Iris pigment epithelial cell (primary cell): Measurements from ENCODE around the gene KRT2.
"Not testable (repeated sequence)": the region's sequence is repeated elsewhere in the genome, so short reads cannot be mapped to it uniquely, and the experiment has no call there.

Experiments
- DNase-seq: peaks from one replicate; pipeline ENCODE4 v3.0.0-alpha.2; 2011; ENCODE audit warnings: low read depth

The KRT2 gene

DNA sequence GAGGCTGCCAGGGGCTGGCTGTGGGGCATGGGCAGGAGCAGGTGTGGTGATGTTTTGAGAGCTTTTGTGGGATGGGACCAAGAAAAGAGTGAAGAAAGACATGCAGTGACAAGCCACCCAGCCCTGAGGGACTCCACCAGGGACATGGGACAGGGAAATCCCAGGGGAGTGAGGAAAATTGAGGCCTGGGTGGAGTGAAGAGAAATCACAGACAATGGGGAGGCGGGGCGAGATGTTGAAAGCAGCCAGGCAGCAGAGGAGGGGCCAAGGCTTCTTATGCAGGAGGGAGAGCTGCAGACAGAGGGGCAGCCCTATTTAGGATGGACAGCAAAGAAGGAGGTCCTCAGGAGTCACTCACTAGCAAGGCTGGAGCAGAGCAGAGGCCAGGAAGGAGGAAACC lies 32.4 kb upstream of the KRT2 start:
- DNase-seq: no peak

DNA sequence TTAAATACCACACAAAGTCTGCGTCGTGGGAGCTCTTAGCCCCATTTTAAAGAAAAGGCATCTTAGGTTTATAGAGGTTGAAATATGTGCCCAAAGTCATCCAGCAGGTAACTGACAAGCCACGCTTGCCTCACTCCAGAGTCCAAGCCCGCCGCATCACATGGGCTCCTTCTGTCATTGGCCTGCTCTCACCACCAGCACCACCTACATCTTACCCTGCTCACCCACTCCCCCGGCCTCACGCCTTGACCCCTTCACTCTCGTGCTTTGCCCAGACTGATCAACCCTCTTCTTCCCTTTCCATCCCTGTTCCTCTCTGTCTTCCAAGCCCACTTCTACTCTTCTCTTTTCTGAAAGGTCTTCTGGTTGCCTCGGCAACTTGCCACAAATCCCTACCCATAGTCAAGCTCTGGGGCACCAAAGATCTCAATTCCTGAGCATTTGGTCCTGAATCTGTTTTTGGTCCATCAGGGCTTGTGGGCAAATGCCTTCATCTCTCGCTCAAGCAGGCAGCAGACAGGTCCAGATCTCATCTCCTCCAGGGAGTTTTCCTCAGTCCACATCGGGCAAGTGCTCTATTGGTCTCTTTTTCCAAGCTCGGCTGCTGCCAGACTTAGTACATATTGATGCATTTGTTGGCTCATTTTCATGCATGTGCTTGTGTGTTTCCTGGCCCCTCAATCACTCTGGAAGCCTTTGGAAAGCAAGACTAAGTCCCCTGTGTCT lies 31.7 kb upstream of the KRT2 start:
- DNase-seq: no peak

DNA sequence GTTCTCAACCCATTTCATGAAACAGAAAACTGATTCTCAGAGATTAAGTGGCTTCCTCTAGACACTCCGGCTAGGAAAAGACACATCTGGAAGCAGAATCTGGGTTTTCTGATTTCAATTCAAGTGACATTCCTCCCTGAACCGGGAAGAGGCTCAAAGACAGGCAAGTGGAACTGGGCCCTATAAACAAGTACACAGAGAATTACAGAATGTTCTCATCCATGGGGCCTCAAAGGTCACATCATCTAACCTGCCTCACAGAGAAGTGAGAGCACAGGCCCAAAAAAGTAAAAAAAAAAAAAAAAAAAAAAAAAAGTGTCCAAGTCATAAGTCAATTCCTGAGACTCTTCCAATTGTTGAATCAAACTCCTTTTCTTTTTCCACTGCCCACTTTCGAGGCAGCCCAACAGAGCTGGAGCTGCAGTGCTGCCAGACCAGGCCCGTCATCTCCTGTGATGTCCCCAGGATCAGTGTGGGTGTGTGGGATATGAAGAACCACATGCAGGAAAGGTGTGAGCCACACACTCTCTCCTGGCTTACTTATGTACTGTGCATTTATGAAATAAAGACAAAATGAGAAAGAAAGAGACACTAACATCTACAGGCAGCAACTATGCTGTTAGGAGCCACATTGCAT lies 31.0 kb upstream of the KRT2 start:
- no peak for DNase-seq

DNA sequence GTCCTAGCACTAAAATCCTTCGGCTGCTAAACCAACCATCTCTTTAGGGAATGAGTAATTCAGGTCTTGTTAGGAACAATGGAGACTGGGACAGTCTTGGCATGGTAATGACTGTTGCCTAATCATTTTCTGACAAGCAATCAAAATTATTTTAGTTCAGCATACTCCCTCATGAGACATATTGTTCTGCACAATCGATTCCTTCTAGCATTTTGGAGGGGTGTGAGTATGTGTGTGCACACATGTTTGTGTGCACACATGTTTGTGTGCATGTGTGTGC lies 30.3 kb upstream of the KRT2 start:
- no peak for DNase-seq

DNA sequence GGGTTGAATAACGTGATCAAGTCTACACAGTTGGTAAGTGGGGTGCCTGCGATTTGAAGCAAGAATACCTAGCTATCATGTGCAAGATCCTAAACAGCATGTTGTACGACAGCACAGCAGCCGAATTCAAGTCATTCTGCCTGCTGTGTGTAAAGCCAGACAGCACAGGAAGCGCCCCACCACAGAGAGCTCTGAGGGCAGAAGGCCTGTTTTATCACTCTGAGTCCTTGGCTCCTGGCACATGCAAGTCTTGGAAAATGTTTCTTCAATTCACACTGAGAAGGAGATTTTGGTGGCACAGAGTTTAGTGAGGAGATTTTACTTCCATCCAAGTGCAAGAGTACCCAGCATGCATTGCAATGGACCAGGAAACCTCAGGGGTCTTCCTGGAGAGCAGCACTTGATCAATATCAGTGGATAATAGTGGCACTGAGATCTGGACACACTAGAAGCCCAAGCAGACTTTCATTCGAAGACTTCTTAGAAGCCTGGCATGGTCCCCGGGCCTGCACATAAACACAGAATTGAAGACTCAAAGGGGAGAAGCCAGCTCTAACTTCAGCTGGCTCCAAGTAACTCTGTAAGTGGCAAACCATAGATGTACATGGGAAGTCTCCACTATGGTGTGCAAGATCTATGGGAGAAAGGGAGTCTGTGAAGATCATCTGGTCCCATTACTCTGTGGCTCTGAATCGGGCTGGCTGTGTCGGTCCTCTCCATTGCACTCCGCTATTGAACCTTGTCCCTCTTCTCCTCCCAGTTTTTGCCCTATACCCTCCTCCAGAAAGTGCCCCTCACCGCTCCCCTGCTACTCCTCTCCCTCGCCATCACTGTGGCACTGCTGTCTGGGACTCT lies 29.7 kb upstream of the KRT2 start:
- no peak for DNase-seq

DNA sequence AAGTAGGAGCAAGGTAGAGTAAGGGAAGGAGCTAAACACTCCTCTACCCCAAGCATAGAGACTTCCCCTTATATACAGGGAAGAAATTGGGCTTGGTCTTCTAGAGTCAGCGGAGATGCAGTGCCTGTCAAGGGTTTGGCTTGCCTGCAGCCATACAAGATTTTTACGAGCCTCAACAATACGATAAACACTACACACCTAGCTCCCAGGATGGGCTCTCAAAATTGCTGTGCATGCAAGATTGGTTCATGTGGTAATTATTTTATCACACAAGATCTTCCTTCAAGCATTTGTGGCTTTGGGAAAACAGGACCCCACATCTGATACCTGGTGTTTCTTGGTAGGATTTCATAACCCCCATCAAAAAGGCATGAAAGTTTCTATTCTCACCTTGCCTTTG lies 28.4 kb upstream of the KRT2 start, which contains the start of gene KRT1:
KRT1 (minus strand) TSS at position 45 of the 400 bp plus-strand sequence. CDS start 59 bp downstream, outside the sequence.
- no peak for DNase-seq

DNA sequence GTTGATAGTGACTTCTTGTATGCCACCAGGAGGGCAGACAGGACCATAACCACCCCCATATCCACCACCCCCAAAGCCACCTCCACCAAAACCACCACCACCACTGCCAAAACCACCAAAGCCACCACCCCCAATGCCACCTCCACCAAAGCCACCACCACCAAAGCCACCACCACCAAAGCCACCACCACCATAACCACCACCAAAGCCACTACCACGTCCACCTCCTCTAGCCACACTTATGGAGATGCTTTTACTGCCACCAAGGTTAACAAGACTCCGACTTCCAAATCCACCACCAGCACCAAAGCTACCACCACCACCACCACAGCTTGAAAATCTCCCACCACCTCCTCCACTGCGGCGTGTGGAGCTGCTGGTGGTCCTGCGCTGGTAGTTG lies 27.9 kb upstream of the KRT2 start:
- DNase-seq: no peak

DNA sequence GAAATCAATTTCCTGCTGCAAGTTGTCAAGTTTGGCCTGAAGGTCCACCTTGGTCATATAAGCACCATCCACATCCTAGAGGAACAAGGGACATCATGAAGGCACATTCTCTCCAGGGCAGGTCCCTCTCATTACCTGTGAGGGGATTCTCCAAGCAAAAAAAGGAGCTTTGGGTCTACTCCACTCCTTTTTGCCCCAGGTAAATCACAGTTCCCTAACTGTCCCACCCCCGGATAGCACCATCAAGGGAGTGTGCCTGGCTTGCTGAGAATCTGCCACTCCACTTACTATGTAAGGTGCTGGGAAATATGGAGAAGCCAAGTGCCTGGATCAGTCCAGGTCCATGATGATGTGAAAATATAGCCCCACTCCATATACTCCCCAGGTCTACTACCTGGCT lies 25.7 kb upstream of the KRT2 start:
- DNase-seq: no peak

DNA sequence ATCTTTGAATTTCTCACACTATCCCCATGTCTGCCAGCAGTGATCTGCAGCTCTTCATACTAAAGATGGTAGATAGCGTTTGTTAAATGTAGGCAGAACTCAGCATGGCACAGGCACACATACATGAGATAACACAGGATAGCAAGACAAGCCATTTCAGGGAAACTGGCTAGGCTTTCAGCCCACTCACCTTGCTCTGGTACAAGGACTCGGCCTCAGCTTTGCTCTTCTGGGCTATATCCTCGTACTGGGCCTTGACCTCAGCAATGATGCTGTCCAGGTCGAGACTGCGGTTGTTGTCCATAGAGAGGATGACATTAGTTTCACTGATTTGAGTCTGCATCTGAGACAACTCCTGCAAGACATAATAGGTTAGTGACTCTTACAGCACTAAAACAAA lies 25.1 kb upstream of the KRT2 start:
- DNase-seq: no peak

DNA sequence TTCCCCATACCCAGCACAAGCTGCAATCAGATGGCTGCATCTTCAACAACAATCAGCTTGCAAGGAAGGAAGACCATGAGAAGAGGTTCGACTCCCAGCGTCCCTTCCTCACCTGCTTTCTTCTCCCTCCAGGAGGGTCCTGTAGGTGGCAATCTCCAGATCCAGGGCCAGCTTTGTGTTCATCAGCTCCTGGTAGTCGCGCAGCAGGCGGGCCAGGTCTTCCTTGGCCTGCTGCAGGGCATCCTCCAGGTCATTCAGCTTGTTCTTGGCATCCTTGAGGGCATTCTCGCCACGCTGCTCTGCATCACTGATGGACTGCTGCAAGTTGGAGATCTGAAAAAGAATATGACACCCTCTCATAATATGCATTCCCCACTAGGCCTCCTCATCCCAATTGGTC lies 24.2 kb upstream of the KRT2 start:
- DNase-seq: no peak

DNA sequence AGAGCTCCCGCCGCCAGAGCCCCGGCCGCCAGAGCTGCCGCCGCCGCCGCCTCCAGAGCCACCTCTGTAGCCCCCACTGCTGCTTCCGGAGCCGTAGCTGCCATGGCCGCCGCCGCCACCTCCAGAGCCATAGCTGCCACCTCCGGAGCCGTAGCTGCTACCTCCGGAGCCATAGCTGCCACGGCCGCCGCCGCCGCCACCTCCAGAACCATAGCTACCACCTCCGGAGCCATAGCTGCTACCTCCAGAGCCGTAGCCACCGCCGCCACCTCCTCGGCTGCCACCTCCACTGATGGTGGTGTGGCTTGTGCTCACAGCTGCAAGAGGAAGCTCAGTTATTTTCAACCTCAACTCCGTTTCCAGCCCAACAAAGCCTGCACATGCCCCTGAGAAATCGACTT lies 23.3 kb upstream of the KRT2 start:
- DNase-seq: no peak

DNA sequence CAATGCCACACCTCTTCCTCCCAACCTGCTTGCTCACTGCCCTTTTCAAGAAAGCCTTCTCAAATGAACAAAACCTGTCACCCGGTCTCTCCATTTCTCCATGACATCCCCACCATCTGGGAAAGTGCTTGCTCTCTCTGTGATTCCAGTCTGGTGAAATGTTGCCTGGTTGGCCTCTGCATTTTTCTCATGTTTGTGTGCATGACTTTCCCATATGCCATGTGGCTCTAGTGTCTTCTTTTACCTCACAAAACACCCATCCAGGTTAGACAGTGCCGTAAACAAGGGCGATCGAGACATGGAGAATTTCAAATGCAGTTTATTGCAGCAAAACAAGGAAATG lies 22.4 kb upstream of the KRT2 start:
- DNase-seq: no peak

DNA sequence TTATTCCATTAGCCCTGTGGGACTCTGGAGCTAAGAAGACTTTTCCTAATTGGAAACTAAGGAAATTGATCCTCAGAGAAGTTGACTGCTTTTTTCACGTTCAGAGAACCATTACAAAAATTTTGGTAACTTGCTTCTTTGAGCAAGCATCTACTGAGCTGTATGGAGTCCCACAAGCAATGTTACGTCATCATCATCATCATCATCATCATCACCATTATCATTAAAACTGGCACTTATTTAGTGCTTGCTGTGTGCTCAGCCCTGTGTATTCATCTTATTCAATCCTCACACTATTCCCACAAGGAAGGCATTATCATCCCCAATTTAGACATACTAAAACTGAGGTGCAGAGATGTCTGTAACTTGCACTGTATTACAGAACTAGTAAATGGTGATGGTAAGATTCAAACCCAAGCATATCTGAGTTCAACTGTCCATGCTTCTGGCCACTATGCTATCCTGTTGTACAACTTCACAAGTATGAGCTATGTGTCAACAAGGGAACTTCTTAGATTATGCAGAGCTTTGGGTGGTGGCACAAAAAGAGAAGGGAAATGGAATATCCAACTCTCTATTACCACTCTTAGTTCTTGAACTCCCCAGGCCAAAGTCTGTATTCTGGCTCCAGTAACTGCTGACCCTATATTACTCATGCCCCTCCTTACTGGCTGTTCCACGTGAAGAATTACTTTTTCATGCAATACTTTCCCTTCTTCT lies 21.9 kb upstream of the KRT2 start:
- DNase-seq: no peak

DNA sequence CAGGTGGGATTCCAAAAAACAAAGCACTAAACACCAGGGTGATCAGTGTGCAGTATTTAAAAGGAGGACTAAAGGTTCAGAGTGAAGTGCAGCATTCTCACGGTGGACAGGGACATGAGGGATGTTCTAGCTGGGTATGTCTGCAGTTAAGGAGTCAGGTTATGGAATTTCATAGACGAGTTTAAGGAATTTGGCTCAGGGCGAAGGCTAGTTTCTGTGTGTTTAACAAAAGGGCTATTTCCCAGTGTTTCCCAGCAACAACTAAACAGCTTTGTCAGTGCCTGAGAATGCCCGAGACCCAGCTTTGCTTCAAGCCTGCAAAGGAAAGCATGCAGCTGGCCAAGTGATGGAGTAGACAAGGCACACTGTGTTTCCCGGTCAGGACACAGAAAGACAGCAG lies 21.2 kb upstream of the KRT2 start:
- DNase-seq: no peak

DNA sequence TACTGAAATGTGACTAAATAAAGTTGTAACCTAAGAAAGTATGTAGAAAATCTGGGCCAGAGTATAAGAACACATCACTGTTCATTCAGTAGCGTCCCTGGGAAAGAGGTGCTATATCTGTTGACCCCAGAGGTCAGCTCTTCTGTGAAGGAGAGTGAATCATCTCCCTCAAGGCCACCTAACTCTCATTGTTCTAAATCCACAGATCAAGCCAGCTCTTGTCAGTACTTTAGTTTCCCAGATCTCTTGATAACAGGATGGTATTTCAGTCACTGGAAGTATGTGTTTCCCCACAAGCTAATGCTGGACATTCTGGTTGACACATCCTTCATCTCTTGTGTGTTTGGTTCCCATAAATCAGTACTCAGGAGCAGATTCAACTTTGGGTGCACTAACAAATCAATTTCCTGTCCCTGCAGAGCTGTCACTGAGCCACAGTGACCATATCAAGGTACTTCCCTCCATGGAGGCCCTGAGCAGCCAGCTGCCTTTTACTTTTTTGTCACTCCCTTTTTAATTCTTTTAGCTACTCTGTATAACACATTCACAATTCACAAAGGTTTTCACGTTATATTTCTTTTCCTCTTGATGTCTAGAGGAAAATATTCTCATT lies 20.4 kb upstream of the KRT2 start:
- peak; percentile 5 for DNase-seq

DNA sequence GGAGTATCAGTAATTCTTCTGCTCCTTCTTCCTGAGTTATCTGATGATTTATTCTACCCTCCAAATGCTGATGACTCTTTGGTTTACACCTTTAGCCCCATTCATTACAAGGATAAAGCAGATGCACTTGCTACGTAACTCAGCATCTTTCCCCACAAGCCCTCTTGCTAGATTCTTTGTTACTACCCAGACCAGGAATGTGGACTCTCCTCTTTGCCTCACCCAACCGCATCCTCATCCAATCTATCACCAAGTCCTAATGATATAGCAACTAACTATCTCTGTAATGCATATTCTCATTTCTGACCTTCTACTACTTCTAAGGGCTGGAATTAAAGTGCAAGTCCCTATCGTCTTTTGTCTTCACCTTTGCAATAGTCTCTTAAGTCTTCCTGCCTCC lies 18.9 kb upstream of the KRT2 start:
- DNase-seq: no peak

DNA sequence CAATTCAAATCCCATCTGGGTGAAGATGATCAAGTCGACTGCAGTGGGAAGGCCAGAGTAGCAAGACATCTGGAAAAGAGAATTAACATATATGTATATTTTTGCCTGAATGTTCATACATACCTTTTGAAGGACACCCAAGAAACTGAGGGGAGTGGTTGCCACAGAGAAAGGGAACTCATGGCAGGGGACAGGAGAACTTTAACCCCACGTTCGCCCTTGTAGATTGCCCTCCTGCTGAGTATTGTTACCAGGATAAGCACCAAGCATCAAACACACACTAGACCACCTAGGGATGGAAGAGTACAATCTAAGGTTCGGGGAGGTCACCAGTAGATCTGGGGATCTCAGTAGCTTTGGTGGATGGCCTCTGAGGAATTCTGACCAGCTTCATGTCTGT lies 18.5 kb upstream of the KRT2 start:
- DNase-seq: no peak

DNA sequence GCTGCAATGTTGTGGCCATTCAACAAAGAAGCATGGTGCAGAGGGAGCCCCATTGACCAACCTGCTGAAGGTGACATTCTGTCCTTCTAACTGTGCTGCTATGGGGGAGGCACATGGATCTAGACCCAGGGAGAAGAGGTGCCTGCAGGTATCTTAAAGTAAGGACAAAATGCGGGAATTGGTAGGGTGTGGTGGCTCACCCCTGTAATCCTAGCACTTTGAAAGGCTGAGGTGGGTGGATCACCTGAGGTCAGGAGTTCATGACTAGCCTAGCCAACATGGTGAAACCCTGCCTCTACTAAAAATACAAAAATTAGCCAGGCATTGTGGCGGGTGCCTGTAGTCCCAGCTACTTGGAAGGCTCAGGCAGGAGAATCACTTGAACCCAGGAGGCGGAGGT lies 17.9 kb upstream of the KRT2 start:
- DNase-seq: not testable (repeated sequence)

DNA sequence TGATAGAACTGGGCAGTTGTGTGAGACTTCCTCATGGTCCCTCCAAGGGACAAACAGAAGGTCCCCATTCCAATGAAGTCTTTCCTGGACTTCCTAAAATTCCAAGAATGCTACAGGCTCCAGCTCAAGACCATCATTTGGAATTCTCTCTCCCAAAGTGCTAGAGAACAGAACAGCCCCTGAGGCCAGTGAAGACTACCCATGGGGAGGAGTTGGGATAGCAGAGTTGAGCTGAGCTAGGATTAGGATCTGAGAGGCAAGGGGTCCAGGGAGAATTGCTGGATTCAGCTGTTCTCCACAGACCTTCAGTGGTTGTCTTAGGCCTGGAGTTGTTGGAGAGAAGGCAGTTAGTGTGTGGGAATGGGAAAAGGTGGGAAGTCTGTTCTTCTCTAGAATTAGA lies 17.4 kb upstream of the KRT2 start:
- DNase-seq: no peak

DNA sequence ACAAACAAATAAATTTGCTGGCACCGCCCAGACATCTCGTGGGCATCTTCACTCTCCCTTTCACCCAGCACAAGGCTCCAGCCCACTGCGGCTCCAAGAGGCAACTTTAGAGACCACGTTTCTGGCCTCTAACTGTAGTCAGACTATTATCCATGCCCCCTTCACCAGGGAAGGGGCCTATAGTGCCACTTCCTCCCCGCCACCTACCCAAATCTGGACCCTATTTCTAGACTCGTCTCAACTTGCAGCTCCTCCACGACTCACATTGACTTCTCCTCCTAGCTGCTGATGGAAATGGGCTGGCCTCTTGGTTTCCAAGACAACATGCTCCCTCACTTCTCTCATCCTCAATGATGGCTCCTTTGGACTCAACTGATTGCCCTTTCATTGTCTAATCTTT lies 15.9 kb upstream of the KRT2 start:
- no peak for DNase-seq

DNA sequence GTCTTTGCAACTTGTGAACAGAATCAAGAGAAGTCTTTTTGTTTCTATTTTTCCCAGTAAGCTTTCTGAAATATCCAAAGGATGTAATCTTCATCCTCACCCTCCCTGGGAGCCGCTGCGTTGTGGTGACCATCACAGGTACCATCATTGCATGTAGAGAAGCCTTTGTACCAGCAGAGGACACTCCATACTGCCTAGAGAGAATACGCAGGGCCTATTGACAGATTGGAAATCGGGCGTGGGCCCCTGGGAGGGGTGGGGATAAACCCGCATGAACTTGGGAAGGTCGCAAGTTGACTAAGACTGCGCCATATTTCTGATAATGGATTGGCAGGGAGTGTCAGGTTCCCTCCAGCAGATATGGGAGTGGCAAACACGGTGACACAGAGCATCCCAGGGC lies 15.5 kb upstream of the KRT2 start:
- DNase-seq: no peak

DNA sequence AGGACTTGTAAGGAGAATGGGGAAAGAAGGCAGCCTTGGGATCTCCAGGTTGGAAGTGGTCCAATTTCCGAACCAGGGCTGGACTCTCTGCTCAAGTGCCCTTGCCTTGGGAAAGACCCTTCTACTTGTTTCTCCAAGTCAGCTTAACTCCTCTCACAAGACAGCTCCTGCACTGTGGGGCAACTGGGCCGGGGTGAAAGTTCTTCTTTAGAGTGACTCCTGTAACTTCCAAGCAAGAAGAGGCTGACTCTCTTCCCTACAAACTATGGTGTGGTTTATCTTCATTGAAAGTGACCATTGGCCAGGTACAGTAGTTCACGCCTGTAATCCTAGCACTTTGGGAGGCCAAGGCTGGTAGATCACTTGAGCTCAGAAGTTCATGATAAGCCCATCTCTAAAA lies 14.5 kb upstream of the KRT2 start:
- no peak for DNase-seq
